Stomach (tissue), 9 donors: ENCODE results near the gene KCNAB2. TPM values are rescaled to one million over a fixed set of nuclear protein-coding genes. Genes with fewer than 3 reads are reported as not detected.
"Not testable (repeated sequence)": the region's sequence is repeated elsewhere in the genome, so short reads cannot be mapped to it uniquely, and the experiment has no call there.

ENCODE experiments used
- DNase-seq, 2 donors: peaks; one replicate each; pipeline versions ENCODE4 v3.0.0 to v3.0.0-alpha.2; 2013 to 2019
- H3K27ac ChIP-seq, 5 donors: fragments of 200-600 bp in 4 of 5; sonication (generic) in 4 of 5; one replicate each; pipeline ENCODE4 v1.5.1; 2013 to 2019; ENCODE audit warnings: mild to moderate bottlenecking in 1 of 5, moderate library complexity in 1 of 5
- H3K27me3 ChIP-seq, 3 donors: fragments of 200-600 bp; sonication (generic); one replicate each; pipeline ENCODE4 v1.5.1; 2017 to 2019; ENCODE audit warnings: mixed run types in 1 of 3
- H3K36me3 ChIP-seq, 4 donors: fragments of 200-600 bp; sonication (generic); 1 replicate in 3 of 4; 2 replicates in 1 of 4; pipeline ENCODE4 v1.5.1; 2016 to 2019
- H3K4me1 ChIP-seq, 4 donors: fragments of 200-600 bp; sonication (generic); one replicate each; pipeline ENCODE4 v1.5.1; 2016 to 2019
- H3K4me3 ChIP-seq, 4 donors: fragments of 200-600 bp; sonication (generic) in 3 of 4; one replicate each; pipeline ENCODE4 v1.5.1; 2016 to 2019; ENCODE audit warnings: mild to moderate bottlenecking in 1 of 4
- H3K9me3 ChIP-seq, 4 donors: fragments of 200-600 bp; sonication (generic); one replicate each; pipeline ENCODE4 v1.5.1; 2016 to 2019
- EP300 ChIP-seq: sonication (generic); formaldehyde crosslinking; IDR thresholded peaks from one replicate; pipeline ENCODE4 v1.6.1; 2017; ENCODE audit warnings: antibody characterized with exemption
- POLR2A ChIP-seq, 4 donors: fragments of 450-650 bp; IDR thresholded peaks; one replicate each; pipeline ENCODE4 v1.6.1; 2016; ENCODE audit warnings: antibody characterized with exemption in 4 of 4, control low read depth in 2 of 4, mild to moderate bottlenecking in 1 of 4, moderate library complexity in 1 of 4
- POLR2AphosphoS5 ChIP-seq, 3 donors: sonication (generic); formaldehyde crosslinking; IDR thresholded peaks; one replicate each; pipeline ENCODE4 v1.6.1; 2016; ENCODE audit warnings: antibody characterized with exemption in 3 of 3
- WGBS, 5 donors: extraction: QIAGEN DNeasy Blood & Tissue Kit in 3 of 5; methylation state at CpG; one replicate each; pipeline versions ENCODE4 v1.1.5 to v1.1.7; 2013 to 2018; 5-methylcytosine and 5-hydroxymethylcytosine counted together
- intact Hi-C: fragments of 100-400 bp; cut with DNase I; formaldehyde crosslinking; loops from one replicate; pipeline ENCODE4 v1.15.1; 2023; ENCODE audit warnings: low total_unique reads
- polyA plus RNA-seq, 3 donors: library from polyadenylated mRNA; stranded (reverse); fragments of 200-250 nt; gene quantifications; one replicate each; pipeline ENCODE4 v1.2.3, GENCODE V29; 2013
- total RNA-seq, 5 donors: library from RNA; depleted of rRNA; stranded (reverse); fragments of >200 nt; gene quantifications; one replicate each; pipeline versions ENCODE4 v1.1.0 to v1.2.3, GENCODE V29; 2014 to 2016
- TF ChIP-seq, protein P1 (sequence below), 7 experiments: fragments of 450-650 bp in 4 of 7; fragments of 200-600 bp in 3 of 7; sonication (generic) in 3 of 7; IDR thresholded peaks; one replicate each; pipeline ENCODE4 v1.5.1; 2016 to 2019; ENCODE audit warnings: antibody characterized with exemption in 7 of 7, control low read depth in 2 of 7, mild to moderate bottlenecking in 1 of 7
- donor health status: healthy with polysubstance abuse.
- donor health status: Bipolar disorder and iron deficiency.
- donor health status: healthy.

The KCNAB2 gene
- total and polyA plus RNA-seq, 8 donors = 0.29 to 39.1 (median 3.3) TPM

DNA sequence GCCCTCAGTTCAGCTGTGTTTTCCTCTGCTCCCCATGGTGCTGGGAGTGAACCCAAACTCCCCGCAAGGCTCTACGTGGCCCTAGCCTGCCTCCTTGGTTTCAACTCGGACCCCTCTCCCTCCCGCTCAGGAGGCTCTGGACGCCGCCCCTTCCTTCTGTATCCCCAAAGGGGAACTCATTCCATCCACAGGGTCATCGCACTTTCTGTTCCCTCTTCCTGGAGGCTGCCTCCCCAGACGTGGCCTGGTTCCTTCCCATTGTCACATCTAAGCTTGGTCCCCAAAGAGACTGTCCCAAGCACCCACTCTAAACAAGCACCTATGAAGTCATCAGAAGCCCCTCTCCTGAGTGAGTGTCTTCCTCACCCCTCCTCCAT lies 10.9 kb downstream of the KCNAB2 start:
- no peaks in the 10 kb centered on the region for H3K36me3 ChIP-seq
- no peaks in the 10 kb centered on the region for H3K9me3 ChIP-seq
- no peak overlapping the region for H3K4me3 ChIP-seq
- no peak for DNase-seq
- no peak overlapping the region for H3K27ac ChIP-seq
- intact Hi-C loops = loop anchor here (10.0 kb wide), 1 partner anchor 188 kb away; the partner anchor contains the start of gene HES3
- H3K4me1 ChIP-seq = peaks cover 0 to 16% (median 10%) of the 10 kb centered on the region in 4 donors
- TF ChIP-seq POLR2AphosphoS5 (IDR thresholded peaks at IDR 0.05) = no peak
- no peak for TF ChIP-seq POLR2A (IDR thresholded peaks at IDR 0.05)
- TF ChIP-seq, protein P1, sequence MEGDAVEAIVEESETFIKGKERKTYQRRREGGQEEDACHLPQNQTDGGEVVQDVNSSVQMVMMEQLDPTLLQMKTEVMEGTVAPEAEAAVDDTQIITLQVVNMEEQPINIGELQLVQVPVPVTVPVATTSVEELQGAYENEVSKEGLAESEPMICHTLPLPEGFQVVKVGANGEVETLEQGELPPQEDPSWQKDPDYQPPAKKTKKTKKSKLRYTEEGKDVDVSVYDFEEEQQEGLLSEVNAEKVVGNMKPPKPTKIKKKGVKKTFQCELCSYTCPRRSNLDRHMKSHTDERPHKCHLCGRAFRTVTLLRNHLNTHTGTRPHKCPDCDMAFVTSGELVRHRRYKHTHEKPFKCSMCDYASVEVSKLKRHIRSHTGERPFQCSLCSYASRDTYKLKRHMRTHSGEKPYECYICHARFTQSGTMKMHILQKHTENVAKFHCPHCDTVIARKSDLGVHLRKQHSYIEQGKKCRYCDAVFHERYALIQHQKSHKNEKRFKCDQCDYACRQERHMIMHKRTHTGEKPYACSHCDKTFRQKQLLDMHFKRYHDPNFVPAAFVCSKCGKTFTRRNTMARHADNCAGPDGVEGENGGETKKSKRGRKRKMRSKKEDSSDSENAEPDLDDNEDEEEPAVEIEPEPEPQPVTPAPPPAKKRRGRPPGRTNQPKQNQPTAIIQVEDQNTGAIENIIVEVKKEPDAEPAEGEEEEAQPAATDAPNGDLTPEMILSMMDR (IDR thresholded peaks at IDR 0.05) = no peak
- TF ChIP-seq EP300 = no peak
- peaks cover 0 to 6% (median 0%) of the 10 kb centered on the region in 3 donors for H3K27me3 ChIP-seq
- 66 to 79% (median 78%) methylated on average over 8 of the region's 8 CpGs for WGBS, 5 donors

DNA sequence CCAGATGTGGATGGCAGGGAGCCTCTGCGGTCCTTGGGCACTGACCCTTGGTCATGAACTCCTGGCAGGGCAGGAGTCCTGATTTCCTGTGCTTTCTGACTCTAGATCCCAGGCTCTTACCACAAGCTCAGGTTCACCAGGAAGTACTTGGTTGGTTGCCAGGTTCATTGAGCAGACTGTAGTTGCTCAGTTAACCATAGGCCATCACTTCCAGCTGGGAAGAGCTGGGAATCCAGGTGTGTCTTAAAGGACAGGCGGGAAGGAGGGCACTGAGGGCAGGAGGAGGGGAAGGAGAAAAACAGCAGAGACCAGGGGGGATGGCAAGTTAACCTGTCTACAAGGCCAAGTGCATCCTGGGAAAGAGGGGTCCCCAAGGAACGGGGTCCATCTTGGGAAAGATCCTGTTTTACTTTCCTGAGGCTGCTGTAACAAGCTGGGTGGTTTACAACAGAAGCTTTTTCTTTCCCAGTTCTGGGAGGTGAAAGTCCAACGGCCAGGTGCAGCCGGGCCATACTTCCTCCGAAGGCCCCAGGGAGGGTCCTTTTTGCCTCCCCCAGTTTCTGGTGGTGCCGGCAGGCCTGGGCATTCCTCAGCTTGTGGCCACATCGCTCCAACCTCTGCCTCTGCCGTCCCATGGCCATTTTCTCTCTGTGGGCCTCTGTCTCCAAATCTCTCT lies 11.6 kb downstream of the KCNAB2 start:
- Histone ChIP-seq H3K27ac (no peak overlapping the region), H3K4me3 (no peak overlapping the region), H3K27me3 (peaks cover 0 to 6% (median 0%) of the 10 kb centered on the region in 3 donors), H3K4me1 (peaks cover 0 to 16% (median 10%) of the 10 kb centered on the region in 4 donors), H3K9me3 (no peaks in the 10 kb centered on the region), H3K36me3 (no peaks in the 10 kb centered on the region)
- TF ChIP-seq POLR2A (IDR thresholded peaks at IDR 0.05) (no peak), EP300 (no peak), POLR2AphosphoS5 (IDR thresholded peaks at IDR 0.05) (no peak)
- TF ChIP-seq, protein P1 (IDR thresholded peaks at IDR 0.05) = no peak
- intact Hi-C loops = loop anchor here (10.0 kb wide), 1 partner anchor 187 kb away; the partner anchor contains the start of gene HES3
- no peak for DNase-seq
- WGBS, 5 donors = 68 to 88% (median 79%) methylated on average over 9 of the region's 9 CpGs

DNA sequence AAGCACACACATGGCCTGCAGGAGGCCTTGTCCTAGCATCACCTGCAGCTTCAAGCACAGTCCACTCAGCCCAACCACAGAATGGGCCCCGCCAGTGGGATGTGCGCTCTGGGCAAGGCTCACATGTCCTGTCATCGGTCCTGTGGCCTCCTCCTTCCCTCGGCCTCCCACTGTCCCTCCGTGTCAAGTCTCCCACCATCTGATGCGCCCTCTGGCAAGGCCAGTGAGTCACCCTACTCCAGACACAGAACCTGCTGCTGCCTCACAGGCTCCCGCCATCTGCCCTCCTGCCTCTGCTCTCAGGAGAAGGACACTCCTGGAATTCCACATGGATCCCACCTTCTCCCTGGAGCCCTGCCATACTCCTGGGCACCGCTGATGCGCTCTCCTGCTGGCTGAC lies 14.2 kb downstream of the KCNAB2 start:
- peaks cover 0 to 6% (median 0%) of the 10 kb centered on the region in 3 donors for H3K27me3 ChIP-seq
- no peaks in the 10 kb centered on the region for H3K9me3 ChIP-seq
- TF ChIP-seq POLR2AphosphoS5 (IDR thresholded peaks at IDR 0.05) (no peak), POLR2A (IDR thresholded peaks at IDR 0.05) (no peak), EP300 (no peak)
- TF ChIP-seq, protein P1 (IDR thresholded peaks at IDR 0.05) = no peak
- intact Hi-C loops = loop anchor here (10.0 kb wide), 1 partner anchor 185 kb away; the partner anchor contains the start of gene HES3
- no peak overlapping the region for H3K4me3 ChIP-seq
- WGBS, 5 donors = 87 to 91% (median 88%) methylated on average over 7 to 9 of the region's 9 CpGs
- peaks cover 0 to 12% (median 9%) of the 10 kb centered on the region in 4 donors for H3K4me1 ChIP-seq
- DNase-seq = no peak
- H3K27ac ChIP-seq = no peak overlapping the region
- H3K36me3 ChIP-seq = no peaks in the 10 kb centered on the region

DNA sequence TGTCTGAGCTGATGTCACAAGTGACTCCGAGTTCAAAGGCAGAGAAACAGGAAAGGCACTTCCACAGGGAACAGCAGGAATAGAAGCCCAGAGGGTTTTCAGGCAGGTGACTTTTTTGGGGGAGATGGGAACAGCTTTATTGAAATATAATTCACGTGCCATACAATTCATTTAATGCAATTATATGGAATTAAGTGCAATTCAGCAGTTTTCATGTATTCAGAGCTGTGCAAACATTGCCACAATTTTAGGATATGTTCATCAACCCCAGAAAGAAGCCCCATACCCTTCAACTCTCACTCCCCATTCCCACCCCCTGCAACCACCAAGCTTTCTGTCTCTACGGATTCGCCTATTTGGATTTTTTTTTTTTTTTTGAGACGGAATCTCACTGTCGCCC lies 17.0 kb downstream of the KCNAB2 start:
- no peaks in the 10 kb centered on the region for H3K9me3 ChIP-seq
- 87 to 92% (median 91%) methylated on average over 6 of the region's 6 CpGs for WGBS, 5 donors
- no peak overlapping the region for H3K27ac ChIP-seq
- peaks cover 0 to 12% (median 0%) of the 10 kb centered on the region in 4 donors for H3K36me3 ChIP-seq
- H3K27me3 ChIP-seq = no peaks in the 10 kb centered on the region
- DNase-seq = no peak
- no peak overlapping the region for H3K4me3 ChIP-seq
- intact Hi-C loops = no loop called here
- TF ChIP-seq, protein P1 (IDR thresholded peaks at IDR 0.05) = no peak
- TF ChIP-seq POLR2AphosphoS5 (IDR thresholded peaks at IDR 0.05) (no peak), EP300 (no peak), POLR2A (IDR thresholded peaks at IDR 0.05) (no peak)
- peaks cover 0 to 12% (median 9%) of the 10 kb centered on the region in 4 donors for H3K4me1 ChIP-seq

DNA sequence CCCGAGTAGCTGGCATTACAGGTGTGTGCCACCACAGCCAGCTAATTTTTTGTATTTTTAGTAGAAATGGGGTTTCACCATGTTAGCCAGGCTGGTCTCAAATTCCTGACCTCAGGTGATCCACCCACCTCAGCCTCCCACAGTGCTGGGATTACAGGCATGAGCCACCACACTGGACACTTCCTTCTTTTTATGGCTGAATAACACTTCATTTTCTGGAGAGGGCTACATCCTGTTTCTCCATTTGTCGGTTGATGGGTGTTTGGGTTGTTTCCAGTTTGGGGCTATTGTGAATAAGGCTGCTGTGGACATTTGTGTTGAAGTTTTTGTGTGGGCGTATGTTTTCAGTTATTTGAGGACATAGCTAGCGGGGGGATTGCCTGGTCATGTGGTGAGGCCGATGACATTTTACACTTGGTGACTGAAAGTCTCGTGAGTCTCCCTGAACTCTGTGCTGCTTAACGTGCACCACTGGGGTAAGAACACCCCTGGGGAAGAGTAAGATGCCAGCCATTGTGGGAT lies 17.9 kb downstream of the KCNAB2 start:
- H3K27ac ChIP-seq, H3K9me3 ChIP-seq, H3K4me3 ChIP-seq, DNase-seq, H3K27me3 ChIP-seq, H3K4me1 ChIP-seq, intact Hi-C loops: not testable (repeated sequence)
- peaks cover 0 to 12% (median 0%) of the 10 kb centered on the region in 4 donors for H3K36me3 ChIP-seq
- 80 to 93% (median 82%) methylated on average over 7 of the region's 7 CpGs for WGBS, 5 donors
